ENCODE measurements around the gene ZMYND11.
A peak's percentile ranks its signal among the peaks of the same experiment; 100 is the strongest.

Gene ZMYND11

GRCh38 chr10:135132-135600, at the start of gene ZMYND11:
ZMYND11 (plus strand) TSS chr10:135455; CDS start chr10:180013, 44,558 bp downstream.
- TF ChIP-seq CTCF (IDR thresholded peaks at IDR 0.05; ENCODE audit: low read depth, low read length), result no peak
- H3K4me3 ChIP-seq (ENCODE audit: low read depth, low read length), result peak within 1 kb of the TSS; percentile 76

GRCh38 chr10:86031-86430, 49.2 kb upstream of the ZMYND11 start:
- TF ChIP-seq CTCF (IDR thresholded peaks at IDR 0.05; ENCODE audit: low read depth, low read length), result no peak
- H3K4me3 ChIP-seq (ENCODE audit: low read depth, low read length), result no peak overlapping the region

GRCh38 chr10:87177-88080, 47.8 kb upstream of the ZMYND11 start:
- no peak for TF ChIP-seq CTCF (IDR thresholded peaks at IDR 0.05; ENCODE audit: low read depth, low read length)
- no peak overlapping the region for H3K4me3 ChIP-seq (ENCODE audit: low read depth, low read length)

- H3K4me3 ChIP-seq (ENCODE audit: low read depth, low read length), result no peak overlapping the region
- no peak for TF ChIP-seq CTCF (IDR thresholded peaks at IDR 0.05; ENCODE audit: low read depth, low read length)
These were observed 47.0 kb upstream of the ZMYND11 start for GRCh38 chr10:88253-88652.

GRCh38 chr10:89248-89647, 46.0 kb upstream of the ZMYND11 start:
- no peak for TF ChIP-seq CTCF (IDR thresholded peaks at IDR 0.05; ENCODE audit: low read depth, low read length)
- no peak overlapping the region for H3K4me3 ChIP-seq (ENCODE audit: low read depth, low read length)

GRCh38 chr10:90161-90560, 45.1 kb upstream of the ZMYND11 start:
- no peak for TF ChIP-seq CTCF (IDR thresholded peaks at IDR 0.05; ENCODE audit: low read depth, low read length)
- no peak overlapping the region for H3K4me3 ChIP-seq (ENCODE audit: low read depth, low read length)

- H3K4me3 ChIP-seq (ENCODE audit: low read depth, low read length), result no peak overlapping the region
- TF ChIP-seq CTCF (IDR thresholded peaks at IDR 0.05; ENCODE audit: low read depth, low read length), result no peak
These were observed 43.9 kb upstream of the ZMYND11 start for GRCh38 chr10:91313-91712.

All from WI38 (cell line).